ENCODE results near the gene SPATS1. TPM values are rescaled to one million over a fixed set of nuclear protein-coding genes. Genes with fewer than 3 reads are reported as not detected.

The SPATS1 gene
- total RNA-seq, 6 experiments from 2014 or later: not detected

DNA sequence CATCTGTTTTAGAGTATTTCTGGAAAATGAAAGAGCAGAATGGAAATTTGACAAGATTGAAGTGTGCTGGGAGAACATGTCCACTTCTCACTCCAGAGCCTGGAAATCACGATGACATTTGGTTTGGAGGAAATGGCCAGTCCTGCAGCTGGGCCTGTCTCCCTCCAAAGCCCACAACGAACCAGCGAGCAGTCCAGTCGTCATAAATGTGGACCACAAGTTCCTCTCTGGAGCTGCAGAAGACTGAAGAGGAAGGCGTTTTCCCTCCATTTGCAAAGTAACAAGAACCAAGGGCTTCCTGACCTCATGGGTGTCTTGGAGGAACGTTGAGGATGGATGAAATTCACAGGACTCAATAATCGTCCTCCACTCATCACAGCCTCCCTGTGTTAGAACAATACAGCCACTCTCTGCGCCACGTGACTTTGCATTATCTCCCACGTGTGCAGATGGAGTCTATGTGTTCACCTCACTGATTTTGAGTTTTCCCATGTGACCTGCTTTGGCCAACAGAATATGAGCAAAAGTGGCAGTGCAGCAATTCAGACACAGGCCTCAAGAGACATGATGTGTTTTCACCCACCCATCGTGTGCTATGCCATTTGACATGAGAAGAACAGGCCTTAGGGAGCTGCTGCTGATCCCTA is 9.1 kb upstream of the SPATS1 start:
- Histone ChIP-seq H3K27ac (no peak overlapping the region), H3K4me3 (no peak overlapping the region), H3K4me1 (no peaks in the 10 kb centered on the region), H3K36me3 (no peaks in the 10 kb centered on the region), H3K9me3 (no peaks in the 10 kb centered on the region), H3K27me3 (no peaks in the 10 kb centered on the region)
- no peak for TF ChIP-seq POLR2A (IDR thresholded peaks at IDR 0.05)
- TF ChIP-seq, protein P1, sequence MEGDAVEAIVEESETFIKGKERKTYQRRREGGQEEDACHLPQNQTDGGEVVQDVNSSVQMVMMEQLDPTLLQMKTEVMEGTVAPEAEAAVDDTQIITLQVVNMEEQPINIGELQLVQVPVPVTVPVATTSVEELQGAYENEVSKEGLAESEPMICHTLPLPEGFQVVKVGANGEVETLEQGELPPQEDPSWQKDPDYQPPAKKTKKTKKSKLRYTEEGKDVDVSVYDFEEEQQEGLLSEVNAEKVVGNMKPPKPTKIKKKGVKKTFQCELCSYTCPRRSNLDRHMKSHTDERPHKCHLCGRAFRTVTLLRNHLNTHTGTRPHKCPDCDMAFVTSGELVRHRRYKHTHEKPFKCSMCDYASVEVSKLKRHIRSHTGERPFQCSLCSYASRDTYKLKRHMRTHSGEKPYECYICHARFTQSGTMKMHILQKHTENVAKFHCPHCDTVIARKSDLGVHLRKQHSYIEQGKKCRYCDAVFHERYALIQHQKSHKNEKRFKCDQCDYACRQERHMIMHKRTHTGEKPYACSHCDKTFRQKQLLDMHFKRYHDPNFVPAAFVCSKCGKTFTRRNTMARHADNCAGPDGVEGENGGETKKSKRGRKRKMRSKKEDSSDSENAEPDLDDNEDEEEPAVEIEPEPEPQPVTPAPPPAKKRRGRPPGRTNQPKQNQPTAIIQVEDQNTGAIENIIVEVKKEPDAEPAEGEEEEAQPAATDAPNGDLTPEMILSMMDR (IDR thresholded peaks at IDR 0.05): no peak
- DNase-seq: no peak
- no peak for ATAC-seq
- WGBS (ENCODE audit: insufficient coverage, low coverage, low lambda C conversion rate, missing lambda C conversion rate): 71% methylated on average over 6 of the region's 11 CpGs
- intact Hi-C loops (cut with DNase I): no loop called here

DNA sequence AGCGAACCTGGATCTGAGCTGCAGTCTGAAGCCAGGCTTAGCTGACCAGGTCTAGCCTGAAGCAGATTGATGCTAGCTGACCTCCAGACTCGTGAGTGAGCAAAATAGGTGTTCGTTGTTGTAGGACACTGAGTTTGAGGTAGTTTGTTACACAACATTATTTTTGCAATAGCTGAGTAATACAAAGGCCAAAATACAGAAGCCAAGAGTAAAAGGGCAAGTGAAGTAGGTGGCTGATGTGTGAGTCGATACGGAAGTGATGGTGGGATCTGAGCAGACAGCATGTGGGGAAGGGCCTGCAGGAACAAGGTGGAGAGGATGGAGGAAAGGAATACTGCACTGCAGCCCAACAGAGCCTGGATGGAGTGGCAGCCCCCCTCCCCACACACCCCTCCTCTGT is 8.5 kb upstream of the SPATS1 start:
- ATAC-seq: peak in 3 of 4 donors; percentile 27 to 66 (median 40)
- DNase-seq: no peak
- H3K36me3 ChIP-seq: no peaks in the 10 kb centered on the region
- no peak overlapping the region for H3K4me3 ChIP-seq
- no peak overlapping the region for H3K27ac ChIP-seq
- H3K4me1 ChIP-seq: peaks cover 0 to 4% (median 0%) of the 10 kb centered on the region in 4 donors
- 35% methylated on average over 5 of the region's 5 CpGs for WGBS (ENCODE audit: insufficient coverage, low coverage, low lambda C conversion rate, missing lambda C conversion rate)
- no peaks in the 10 kb centered on the region for H3K9me3 ChIP-seq
- intact Hi-C loops (cut with DNase I): no loop called here
- TF ChIP-seq POLR2A (IDR thresholded peaks at IDR 0.05): no peak
- TF ChIP-seq, protein P1 (IDR thresholded peaks at IDR 0.05): no peak
- H3K27me3 ChIP-seq: no peaks in the 10 kb centered on the region

DNA sequence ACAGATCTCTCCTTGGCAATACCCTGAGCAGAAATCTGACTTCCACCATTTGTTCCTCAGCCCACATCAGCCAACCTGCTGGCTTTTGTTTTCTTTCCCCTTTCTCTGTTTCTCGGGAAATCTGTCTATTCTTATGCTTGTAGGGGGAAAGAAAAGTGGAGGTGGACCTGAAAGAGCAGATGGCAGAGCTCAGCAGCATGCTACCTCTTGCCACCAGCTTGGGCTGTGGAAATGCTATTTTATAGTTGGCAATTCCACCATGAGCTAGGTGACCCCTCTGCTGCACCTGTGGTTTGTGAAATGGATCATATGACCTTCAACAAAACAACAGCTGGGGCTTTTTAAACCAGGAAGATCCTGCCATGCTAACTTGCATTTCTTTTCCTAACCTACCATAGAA is 6.8 kb upstream of the SPATS1 start:
- TF ChIP-seq, protein P1 (IDR thresholded peaks at IDR 0.05): no peak
- TF ChIP-seq POLR2A (IDR thresholded peaks at IDR 0.05): no peak
- no peak overlapping the region for H3K4me3 ChIP-seq
- no peaks in the 10 kb centered on the region for H3K27me3 ChIP-seq
- no peak for ATAC-seq
- H3K36me3 ChIP-seq: no peaks in the 10 kb centered on the region
- no peak for DNase-seq
- no peaks in the 10 kb centered on the region for H3K9me3 ChIP-seq
- intact Hi-C loops (cut with DNase I): loop anchor here (5.0 kb wide), 1 partner anchor 68 kb away; the partner anchor contains the start of gene NFKBIE (in 2 of the 2)
- no peak overlapping the region for H3K27ac ChIP-seq
- peaks cover 0 to 10% (median 0%) of the 10 kb centered on the region in 4 donors for H3K4me1 ChIP-seq
- WGBS (ENCODE audit: insufficient coverage, low coverage, low lambda C conversion rate, missing lambda C conversion rate): 50% methylated on average over 1 of the region's 1 CpG

DNA sequence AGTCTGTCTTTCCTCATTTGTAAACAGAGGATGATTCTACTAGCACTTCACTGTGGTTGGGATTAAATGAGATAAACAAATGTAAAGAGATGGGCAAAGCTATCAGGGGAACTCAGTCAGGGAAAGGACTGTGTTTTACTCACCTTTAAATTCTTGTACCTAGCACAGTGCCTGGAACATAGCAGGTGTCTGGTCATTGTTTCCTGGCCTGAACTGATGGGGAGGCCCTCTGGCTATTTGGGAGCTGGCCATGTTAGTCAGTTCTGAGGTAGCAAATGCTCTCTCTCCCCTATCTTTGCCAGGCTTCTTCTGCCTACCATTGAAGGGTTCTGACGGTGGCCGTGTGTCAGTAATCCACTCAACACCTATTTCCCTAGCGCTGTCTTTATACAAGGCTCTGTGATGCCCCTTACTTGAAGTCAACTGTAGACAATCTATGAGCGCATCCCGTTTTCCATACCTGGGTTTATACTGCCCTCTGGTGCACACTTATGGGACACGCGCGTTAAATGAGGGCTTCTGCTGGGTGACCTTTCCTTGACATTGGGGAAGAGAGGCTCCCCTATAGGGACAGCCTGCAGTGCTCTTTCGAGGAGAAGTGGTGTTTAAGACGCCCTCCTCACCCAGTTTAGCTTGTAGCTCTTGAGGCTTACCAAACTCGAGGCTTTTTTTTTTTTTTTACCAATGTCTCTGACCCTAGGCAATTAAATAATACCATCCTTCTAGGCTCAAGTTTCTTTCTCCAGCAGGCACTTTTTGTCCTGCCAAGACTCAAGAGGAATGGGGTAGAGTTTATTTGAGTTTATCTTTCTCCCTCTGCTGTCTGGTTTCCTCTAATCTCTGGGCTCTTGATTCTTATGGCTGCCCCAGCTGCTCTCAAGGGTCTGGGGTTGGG is 4.0 kb upstream of the SPATS1 start:
- WGBS (ENCODE audit: insufficient coverage, low coverage, low lambda C conversion rate, missing lambda C conversion rate): 0% methylated on average over 11 of the region's 11 CpGs
- intact Hi-C loops (cut with DNase I): loop anchor here (5.0 kb wide), 1 partner anchor 71 kb away; the partner anchor contains the start of gene NFKBIE (in 2 of the 2)

More for the DNA sequence above, 4.0 kb upstream of the SPATS1 start:
- Histone ChIP-seq H3K27ac (peak overlapping the region in 1 of 3 donors; percentile 45), H3K4me3 (no peak overlapping the region), H3K36me3 (no peaks in the 10 kb centered on the region), H3K27me3 (no peaks in the 10 kb centered on the region), H3K4me1 (peaks cover 0 to 18% (median 0%) of the 10 kb centered on the region in 4 donors), H3K9me3 (no peaks in the 10 kb centered on the region)
- no peak for TF ChIP-seq POLR2A (IDR thresholded peaks at IDR 0.05)
- TF ChIP-seq, protein P1 (IDR thresholded peaks at IDR 0.05): peak; percentile 70 to 82 (median 78)
- ATAC-seq (peak; percentile 87 to 91 (median 90)), DNase-seq (peak in 1 of 3 donors; percentile 65)
